K562 (cell line): ENCODE measurements around the gene METTL25B. TPM values are rescaled to one million over a fixed set of nuclear protein-coding genes. Genes with fewer than 3 reads are reported as not detected.

Experiments used
- CCNT2 ChIP-seq: IDR thresholded peaks from 2 replicates; pipeline ENCODE4 v1.6.1; 2011; ENCODE audit warnings: borderline replicate concordance, low read depth, mild to moderate bottlenecking, moderate library complexity, mixed read lengths, low read length; ENCODE audit not compliant: insufficient read length; ENCODE audit errors: extremely low read depth
- DIDO1 ChIP-seq: fragments of 450-650 bp; IDR thresholded peaks from 2 replicates; pipeline ENCODE4 v1.6.1; 2016; ENCODE audit warnings: low read depth, missing biosample characterization, missing genetic modification characterization
- ELF4 ChIP-seq: fragments of 450-650 bp; formaldehyde crosslinking; IDR thresholded peaks from 2 replicates; pipeline ENCODE4 v1.4.0; 2022; ENCODE audit warnings: missing genetic modification characterization
- ESRRB ChIP-seq: fragments of 250-450 bp; sonication (Bioruptor Pico); IDR thresholded peaks from 2 replicates; pipeline ENCODE4 v1.5.0; 2020; ENCODE audit warnings: mild to moderate bottlenecking, moderate library complexity, borderline replicate concordance
- HDAC6 ChIP-seq: IDR thresholded peaks from 2 replicates; pipeline ENCODE4 v1.6.1; 2012; ENCODE audit warnings: low read depth, mild to moderate bottlenecking, control low read depth, inconsistent platforms, low read length, moderate library complexity
- PCBP1 ChIP-seq: fragments of 200-400 bp; formaldehyde crosslinking; IDR thresholded peaks from 2 replicates; pipeline ENCODE4 v1.6.1; 2018; ENCODE audit warnings: mild to moderate bottlenecking, low read depth, low read length; ENCODE audit not compliant: poor library complexity, severe bottlenecking
- PRDM10 ChIP-seq: fragments of 450-650 bp; IDR thresholded peaks from 2 replicates; pipeline ENCODE4 v1.6.1; 2018; ENCODE audit not compliant: partially characterized antibody
- RCOR1 ChIP-seq, 2 experiments: IDR thresholded peaks; 2 replicates each; pipeline ENCODE4 v1.6.1; 2012; ENCODE audit warnings: low read depth in 2 of 2, low read length in 2 of 2, borderline replicate concordance in 1 of 2, improper control_type of control experiment in 1 of 2
- RNF2 ChIP-seq: sonication (generic); IDR thresholded peaks from 2 replicates; pipeline ENCODE4 v1.6.1; 2016
- SIRT6 ChIP-seq: IDR thresholded peaks from one replicate; pipeline ENCODE4 v1.6.1; 2012; ENCODE audit warnings: low read depth, mild to moderate bottlenecking, control low read depth, inconsistent platforms, low read length, moderate library complexity
- TCF7L2 ChIP-seq: fragments of 150-350 bp; IDR thresholded peaks from 2 replicates; pipeline ENCODE4 v1.6.1; 2016; ENCODE audit warnings: low read depth, mild to moderate bottlenecking, low read length, moderate library complexity
- TFE3 ChIP-seq: fragments of 450-650 bp; formaldehyde crosslinking; IDR thresholded peaks from 2 replicates; pipeline ENCODE4 v1.4.0; 2020; ENCODE audit warnings: mild to moderate bottlenecking, mixed read lengths
- ZNF134 ChIP-seq: fragments of 250-450 bp; sonication (Bioruptor Pico); conservative IDR thresholded peaks from 2 replicates; pipeline ENCODE4 v1.4.0; 2020
- ZNF175 ChIP-seq: fragments of 200-800 bp; sonication (Bioruptor generic); IDR thresholded peaks from 2 replicates; pipeline ENCODE4 v1.6.1; 2016; ENCODE audit warnings: low read depth, mild to moderate bottlenecking, missing genetic modification characterization, missing compliant biosample characterization
- ZNF239 ChIP-seq: fragments of 250-450 bp; sonication (Bioruptor Pico); IDR thresholded peaks from 2 replicates; pipeline ENCODE4 v1.4.0; 2020; ENCODE audit warnings: mild to moderate bottlenecking
- ZNF445 ChIP-seq: fragments of 250-450 bp; sonication (Bioruptor Pico); IDR thresholded peaks from 2 replicates; pipeline ENCODE4 v1.4.0; 2020; ENCODE audit warnings: low read depth, mild to moderate bottlenecking, moderate library complexity
- ZNF584 ChIP-seq: fragments of 200-800 bp; sonication (Bioruptor generic); IDR thresholded peaks from 2 replicates; pipeline ENCODE4 v1.6.1; 2016; ENCODE audit warnings: low read depth, mild to moderate bottlenecking, missing genetic modification characterization, missing compliant biosample characterization
- ZNF655 ChIP-seq: fragments of 250-450 bp; sonication (Bioruptor Pico); IDR thresholded peaks from 2 replicates; pipeline ENCODE4 v1.5.0; 2021
- polyA plus RNA-seq, 8 experiments: library from polyadenylated mRNA; depleted of rRNA in 4 of 8; stranded (reverse) in 5 of 8; unstranded in 3 of 8; fragments of >200 nt; fragmentation: Nextera tagmentation in 2 of 8; fragmentation: Illumina TruSeq in 1 of 8; extraction: Ambion mirVana in 2 of 8; extraction: Trizol in 1 of 8; gene quantifications; 2 replicates each; pipeline versions ENCODE4 v1.2.1 to v1.2.3, GENCODE V29; 2011 to 2014; ENCODE audit warnings: inconsistent platforms in 1 of 8, missing spikeins in 1 of 8
- total RNA-seq, 7 experiments: library from RNA; depleted of rRNA in 6 of 7; stranded (reverse); fragments of >200 nt in 6 of 7; fragmentation: Illumina TruSeq in 2 of 7; extraction: Trizol in 2 of 7; gene quantifications; 2 replicates each; pipeline versions ENCODE4 v1.2.1 to v1.2.3, GENCODE V29; 2011 to 2021; ENCODE audit warnings: low replicate concordance in 1 of 7
- TF ChIP-seq, protein P1 (sequence below), 2 experiments: IDR thresholded peaks in 1 of 2; conservative IDR thresholded peaks in 1 of 2; 2 replicates each; pipeline ENCODE4 v1.6.1; 2016; ENCODE audit warnings: low read depth in 2 of 2, mild to moderate bottlenecking in 1 of 2, missing compliant biosample characterization in 1 of 2, missing genetic modification characterization in 1 of 2, moderate library complexity in 1 of 2

The METTL25B gene
- total and polyA plus RNA-seq, 9 of the 15 experiments (the other 6 are each of a cell fraction or from before 2014, with no cell fraction given) = 7.7 to 48.3 (median 33.1) TPM

- TF ChIP-seq HDAC6 (no peak), ZNF445 (CRISPR knock-in tag) (no peak), RCOR1 (IDR thresholded peaks at IDR 0.05; ENCODE audit: borderline replicate concordance in 1 of 2, low read depth in 2 of 2, low read length in 2 of 2) (no peak), ZNF584 (CRISPR knock-in tag) (peak; percentile 70; the same call in 1 of the 2 replicates), ZNF134 (CRISPR knock-in tag) (peak; percentile 69), RNF2 (no peak), ELF4 (CRISPR knock-in tag) (peak; percentile 70; the same call in 1 of the 2 replicates), PCBP1 (no peak), PRDM10 (no peak), ZNF239 (CRISPR knock-in tag) (peak; percentile 81), CCNT2 (no peak), ESRRB (no peak), ZNF655 (no peak), TCF7L2 (no peak), TFE3 (no peak), ZNF175 (CRISPR knock-in tag) (peak; percentile 87; the same call in 1 of the 2 replicates), SIRT6 (no peak), DIDO1 (0 out of 2 replicates have a peak, but pooled peaks have one; percentile 24)
- TF ChIP-seq, protein P1, sequence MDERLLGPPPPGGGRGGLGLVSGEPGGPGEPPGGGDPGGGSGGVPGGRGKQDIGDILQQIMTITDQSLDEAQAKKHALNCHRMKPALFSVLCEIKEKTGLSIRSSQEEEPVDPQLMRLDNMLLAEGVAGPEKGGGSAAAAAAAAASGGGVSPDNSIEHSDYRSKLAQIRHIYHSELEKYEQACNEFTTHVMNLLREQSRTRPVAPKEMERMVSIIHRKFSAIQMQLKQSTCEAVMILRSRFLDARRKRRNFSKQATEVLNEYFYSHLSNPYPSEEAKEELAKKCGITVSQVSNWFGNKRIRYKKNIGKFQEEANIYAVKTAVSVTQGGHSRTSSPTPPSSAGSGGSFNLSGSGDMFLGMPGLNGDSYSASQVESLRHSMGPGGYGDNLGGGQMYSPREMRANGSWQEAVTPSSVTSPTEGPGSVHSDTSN (CRISPR knock-in tag; IDR thresholded peaks at IDR 0.05; ENCODE audit: low read depth) = no peak
- TF ChIP-seq, protein P1 (tag; conservative IDR thresholded peaks at IDR 0.05; ENCODE audit: low read depth) = 0 out of 2 replicates have a peak, but pooled peaks have one; percentile 25
These were observed 27.3 kb downstream of the METTL25B start (continued) for GRCh38 chr1:156755527-156755950.
